Measurements from ENCODE around the gene STK10. TPM values are rescaled to one million over a fixed set of nuclear protein-coding genes. Genes with fewer than 3 reads are reported as not detected.

The STK10 gene
- total and polyA plus RNA-seq, 4 donors = 2.8 to 21.7 (median 7.7) TPM

GRCh38 chr5:172167895-172168294 is 20.1 kb downstream of the STK10 start (continued):
- TF ChIP-seq CTCF (IDR thresholded peaks at IDR 0.05; ENCODE audit: low read depth, low read length, missing input control) (no peak), GABPA (IDR thresholded peaks at IDR 0.05 in 1 of 2, conservative IDR thresholded peaks at IDR 0.05 in 1 of 2) (no peak), YY1 (IDR thresholded peaks at IDR 0.05) (no peak), ATF3 (IDR thresholded peaks at IDR 0.05) (no peak), SP1 (IDR thresholded peaks at IDR 0.05) (no peak), HNF4G (IDR thresholded peaks at IDR 0.05) (no peak), JUND (IDR thresholded peaks at IDR 0.05) (no peak), FOXA1 (IDR thresholded peaks at IDR 0.05) (no peak), RAD21 (IDR thresholded peaks at IDR 0.05) (no peak), EGR1 (IDR thresholded peaks at IDR 0.05; ENCODE audit: low read depth in 2 of 2) (no peak), HNF4A (conservative IDR thresholded peaks at IDR 0.05) (no peak)

GRCh38 chr5:172166030-172166826 is 21.8 kb downstream of the STK10 start:
- TF ChIP-seq SP1 (IDR thresholded peaks at IDR 0.05) (no peak), CTCF (IDR thresholded peaks at IDR 0.05; ENCODE audit: low read depth, low read length, missing input control) (no peak), MAX (IDR thresholded peaks at IDR 0.05) (no peak), GABPA (IDR thresholded peaks at IDR 0.05 in 1 of 2, conservative IDR thresholded peaks at IDR 0.05 in 1 of 2) (no peak), TAF1 (conservative IDR thresholded peaks at IDR 0.05) (no peak), FOXA1 (IDR thresholded peaks at IDR 0.05) (no peak), NR2F2 (IDR thresholded peaks at IDR 0.05) (no peak), HNF4A (conservative IDR thresholded peaks at IDR 0.05) (no peak), ZBTB33 (IDR thresholded peaks at IDR 0.05) (no peak), JUND (IDR thresholded peaks at IDR 0.05) (no peak), REST (IDR thresholded peaks at IDR 0.05) (no peak), FOXA2 (IDR thresholded peaks at IDR 0.05) (no peak), RXRA (IDR thresholded peaks at IDR 0.05) (no peak), EGR1 (IDR thresholded peaks at IDR 0.05; ENCODE audit: low read depth in 2 of 2) (no peak), HNF4G (IDR thresholded peaks at IDR 0.05) (no peak), RAD21 (IDR thresholded peaks at IDR 0.05) (no peak), YY1 (IDR thresholded peaks at IDR 0.05) (no peak)

More at GRCh38 chr5:172166030-172166826, 21.8 kb downstream of the STK10 start:
- no peak overlapping the region for H3K9ac ChIP-seq (ENCODE audit: low read depth in 1 of 2, low read length in 2 of 2)
- no peak overlapping the region for H3K27ac ChIP-seq (ENCODE audit: low read depth in 1 of 2, low read length in 2 of 2)
- 85% methylated on average over 16 of the region's 16 CpGs for WGBS
- H3K4me3 ChIP-seq (ENCODE audit: low read depth in 1 of 3, low read length in 3 of 3) = no peak overlapping the region
- no peaks in the 10 kb centered on the region for H3K36me3 ChIP-seq (ENCODE audit: control insufficient read depth in 4 of 4, insufficient read depth in 3 of 4, low read depth in 1 of 4, low read length in 3 of 4)
- H3K9me3 ChIP-seq (ENCODE audit: control insufficient read depth in 4 of 4, low read length in 3 of 4) = no peaks in the 10 kb centered on the region
- H3K4me1 ChIP-seq (ENCODE audit: control insufficient read depth in 4 of 4, insufficient read depth in 4 of 4, low read length in 3 of 4) = peaks cover 0 to 7% (median 2%) of the 10 kb centered on the region in 4 donors
- DNase-seq (ENCODE audit: low spot score) = no peak
- no peaks in the 10 kb centered on the region for H3K27me3 ChIP-seq (ENCODE audit: control insufficient read depth in 4 of 4, insufficient read depth in 4 of 4, low read length in 3 of 4)
